ENCODE results near the gene NETO1. TPM values are rescaled to one million over a fixed set of nuclear protein-coding genes. Genes with fewer than 3 reads are reported as not detected.

The NETO1 gene
- total and polyA plus RNA-seq, 9 donors: 0.08 to 0.56 (median 0.19) TPM; not detected in 5

DNA sequence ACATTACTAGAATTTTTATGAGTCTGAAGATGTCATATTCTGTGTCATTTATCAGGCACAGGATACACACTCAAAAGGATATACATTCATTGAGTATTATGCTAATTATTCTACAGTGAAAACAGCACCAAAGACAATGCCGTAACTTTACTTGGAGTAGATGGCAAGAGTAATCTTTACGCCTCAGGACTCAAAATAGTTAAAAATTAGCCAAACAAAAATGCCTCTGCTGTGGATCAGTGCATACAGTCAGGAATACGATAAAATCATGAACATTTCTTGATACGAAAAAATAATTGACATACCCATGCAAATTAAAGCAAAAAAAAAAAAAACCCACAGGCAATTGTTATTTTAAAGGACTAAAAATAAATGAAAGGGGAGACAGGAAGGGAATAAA lies 129.7 kb downstream of the NETO1 start:
- no peak overlapping the region for H3K4me3 ChIP-seq (ENCODE audit: low read length)
- no peak for DNase-seq
- H3K9me3 ChIP-seq (replicated peaks; ENCODE audit: control insufficient read depth, low read depth, low read length): no peaks in the 10 kb centered on the region
- no CpG with 5 or more reads among the region's 4 CpGs for WGBS (ENCODE audit: insufficient coverage)
- no peak overlapping the region for H3K27ac ChIP-seq (ENCODE audit: low read length)
- no peaks in the 10 kb centered on the region for H3K4me1 ChIP-seq (ENCODE audit: control insufficient read depth, insufficient read depth, low read length)
- H3K27me3 ChIP-seq (ENCODE audit: control insufficient read depth, insufficient read depth, low read length): no peaks in the 10 kb centered on the region
- no peaks in the 10 kb centered on the region for H3K36me3 ChIP-seq (ENCODE audit: control insufficient read depth, insufficient read depth, low read length)

DNA sequence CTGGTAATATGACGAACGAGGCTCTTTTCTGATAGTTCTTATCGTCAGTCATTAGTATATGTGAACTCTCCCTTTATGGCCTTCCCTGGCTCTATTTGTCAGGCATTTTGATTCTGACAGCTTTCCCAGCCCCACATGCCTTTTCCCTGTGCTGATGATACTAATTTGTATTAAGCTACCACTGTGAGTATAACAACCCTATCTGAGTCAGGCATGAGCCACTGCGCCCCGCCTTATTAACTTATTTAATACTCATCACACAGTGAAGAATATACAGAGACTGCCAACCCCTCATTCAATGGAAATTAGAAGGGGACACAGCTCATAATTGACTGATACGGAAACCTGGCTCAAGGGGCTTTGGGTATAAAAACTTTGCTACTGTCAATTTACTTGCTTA lies 140.0 kb downstream of the NETO1 start:
- H3K27me3 ChIP-seq (ENCODE audit: control insufficient read depth, insufficient read depth, low read length): no peaks in the 10 kb centered on the region
- no peak for DNase-seq
- no CpG with 5 or more reads among the region's 6 CpGs for WGBS (ENCODE audit: insufficient coverage)
- no peaks in the 10 kb centered on the region for H3K9me3 ChIP-seq (replicated peaks; ENCODE audit: control insufficient read depth, low read depth, low read length)
- H3K4me1 ChIP-seq (ENCODE audit: control insufficient read depth, insufficient read depth, low read length): no peaks in the 10 kb centered on the region
- no peak overlapping the region for H3K27ac ChIP-seq (ENCODE audit: low read length)
- H3K36me3 ChIP-seq (ENCODE audit: control insufficient read depth, insufficient read depth, low read length): no peaks in the 10 kb centered on the region
- no peak overlapping the region for H3K4me3 ChIP-seq (ENCODE audit: low read length)

DNA sequence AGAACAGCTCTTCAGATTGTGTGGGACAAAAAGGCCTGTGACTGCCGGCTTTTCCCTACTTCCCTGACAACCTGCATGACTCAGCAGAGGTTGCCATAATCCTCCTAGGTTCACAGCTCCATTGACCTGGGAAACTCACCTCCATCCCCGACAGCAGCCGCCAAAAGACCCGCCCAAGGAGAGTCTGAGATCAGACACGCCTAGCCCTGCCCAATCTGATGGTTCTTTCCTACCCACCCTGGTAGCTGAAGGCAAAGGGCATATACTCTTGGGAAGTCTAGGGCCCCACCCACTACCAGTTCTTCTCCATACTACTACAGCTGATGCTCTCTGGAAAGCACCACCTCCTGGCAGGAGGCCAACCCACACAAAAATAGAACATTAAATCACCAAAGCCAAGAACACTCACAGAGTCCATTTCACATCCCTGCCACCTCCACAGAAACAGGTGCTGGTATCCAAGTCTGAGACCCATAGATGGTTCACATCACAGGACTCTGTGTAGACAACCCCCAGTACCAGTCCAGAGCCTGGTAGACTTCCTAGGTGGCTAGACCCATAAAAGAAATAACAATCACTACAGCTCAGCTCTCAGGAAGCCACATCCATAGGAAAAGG lies 140.6 kb downstream of the NETO1 start:
- Histone ChIP-seq H3K9me3 (replicated peaks; ENCODE audit: control insufficient read depth, low read depth, low read length) (no peaks in the 10 kb centered on the region), H3K36me3 (ENCODE audit: control insufficient read depth, insufficient read depth, low read length) (no peaks in the 10 kb centered on the region), H3K4me3 (ENCODE audit: low read length) (no peak overlapping the region), H3K4me1 (ENCODE audit: control insufficient read depth, insufficient read depth, low read length) (no peaks in the 10 kb centered on the region), H3K27me3 (ENCODE audit: control insufficient read depth, insufficient read depth, low read length) (no peaks in the 10 kb centered on the region), H3K27ac (ENCODE audit: low read length) (no peak overlapping the region)
- 80% methylated on average over 5 of the region's 5 CpGs for WGBS (ENCODE audit: insufficient coverage)
- peak; percentile 9 for DNase-seq

DNA sequence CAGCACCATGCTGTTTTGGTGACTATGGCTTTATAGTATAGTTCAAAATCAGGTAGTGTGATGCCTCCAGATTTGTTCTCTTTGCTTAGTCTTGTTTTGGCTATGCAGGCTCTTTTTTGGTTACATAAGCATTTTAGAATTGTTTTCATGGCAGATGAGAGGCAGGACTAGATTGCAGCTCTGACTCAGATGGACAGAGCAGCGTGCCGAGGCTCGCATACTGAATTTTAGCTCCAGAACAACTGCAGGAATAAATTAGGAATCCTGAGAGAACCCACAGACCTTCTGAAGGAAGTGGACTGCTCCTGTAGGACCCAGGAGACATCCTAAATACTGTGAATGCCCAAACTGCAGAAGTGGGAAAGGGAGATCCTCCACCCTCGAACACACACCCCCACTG lies 141.6 kb downstream of the NETO1 start:
- H3K36me3 ChIP-seq (ENCODE audit: control insufficient read depth, insufficient read depth, low read length): no peaks in the 10 kb centered on the region
- DNase-seq: no peak
- H3K4me3 ChIP-seq (ENCODE audit: low read length): no peak overlapping the region
- 100% methylated on average over 1 of the region's 4 CpGs for WGBS (ENCODE audit: insufficient coverage)
- no peaks in the 10 kb centered on the region for H3K9me3 ChIP-seq (replicated peaks; ENCODE audit: control insufficient read depth, low read depth, low read length)
- H3K27ac ChIP-seq (ENCODE audit: low read length): no peak overlapping the region
- H3K27me3 ChIP-seq (ENCODE audit: control insufficient read depth, insufficient read depth, low read length): no peaks in the 10 kb centered on the region
- no peaks in the 10 kb centered on the region for H3K4me1 ChIP-seq (ENCODE audit: control insufficient read depth, insufficient read depth, low read length)

DNA sequence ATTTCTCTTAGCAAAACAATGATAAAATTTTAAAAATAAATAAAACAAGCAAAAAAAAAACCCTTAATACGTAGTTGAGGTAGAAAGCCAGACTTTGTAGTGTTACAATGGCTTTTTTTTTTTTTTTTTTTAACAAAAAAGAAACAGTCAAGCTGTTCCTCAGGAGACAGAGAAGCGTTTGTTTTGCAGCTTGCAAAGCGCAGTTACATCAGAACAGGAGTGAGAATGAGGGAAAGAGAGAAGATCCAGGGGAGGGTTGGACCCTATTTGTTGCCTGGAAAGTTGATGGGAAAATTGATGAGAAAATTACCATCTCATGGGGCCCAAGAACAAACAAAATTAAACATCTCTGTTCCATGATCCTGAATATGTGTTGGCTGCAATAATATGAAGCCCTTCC lies 146.5 kb downstream of the NETO1 start:
- H3K27ac ChIP-seq (ENCODE audit: low read length): no peak overlapping the region

DNA sequence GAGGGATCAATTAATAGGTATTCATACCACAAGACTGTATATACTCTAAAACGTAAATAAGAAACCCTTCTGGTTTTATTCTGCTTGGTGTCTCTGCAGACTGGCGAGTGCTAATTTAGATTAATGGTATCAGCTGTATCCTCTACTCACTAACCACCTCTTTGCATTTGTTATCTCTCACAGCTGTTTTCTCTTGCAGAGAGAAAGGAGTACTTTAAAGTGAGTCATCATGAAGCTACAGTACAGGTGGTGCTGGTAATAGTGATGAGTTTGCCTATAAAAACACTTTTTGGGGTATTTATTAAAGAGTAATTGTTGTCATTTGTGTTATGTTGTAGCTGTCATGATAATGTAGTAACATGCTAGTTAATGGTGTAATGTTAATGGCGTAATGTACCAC lies 147.7 kb downstream of the NETO1 start:
- no peak overlapping the region for H3K4me3 ChIP-seq (ENCODE audit: low read length)
- H3K36me3 ChIP-seq (ENCODE audit: control insufficient read depth, insufficient read depth, low read length): no peaks in the 10 kb centered on the region
- no peaks in the 10 kb centered on the region for H3K4me1 ChIP-seq (ENCODE audit: control insufficient read depth, insufficient read depth, low read length)
- H3K27me3 ChIP-seq (ENCODE audit: control insufficient read depth, insufficient read depth, low read length): no peaks in the 10 kb centered on the region
- H3K27ac ChIP-seq (ENCODE audit: low read length): no peak overlapping the region
- no CpG with 5 or more reads among the region's 3 CpGs for WGBS (ENCODE audit: insufficient coverage)
- H3K9me3 ChIP-seq (replicated peaks; ENCODE audit: control insufficient read depth, low read depth, low read length): no peaks in the 10 kb centered on the region
- DNase-seq: no peak

More for the DNA sequence above, 146.5 kb downstream of the NETO1 start:
- Histone ChIP-seq H3K9me3 (replicated peaks; ENCODE audit: control insufficient read depth, low read depth, low read length) (no peaks in the 10 kb centered on the region), H3K4me1 (ENCODE audit: control insufficient read depth, insufficient read depth, low read length) (no peaks in the 10 kb centered on the region), H3K27me3 (ENCODE audit: control insufficient read depth, insufficient read depth, low read length) (no peaks in the 10 kb centered on the region), H3K36me3 (ENCODE audit: control insufficient read depth, insufficient read depth, low read length) (no peaks in the 10 kb centered on the region), H3K4me3 (ENCODE audit: low read length) (no peak overlapping the region)
- no peak for DNase-seq
- no CpG with 5 or more reads among the region's 3 CpGs for WGBS (ENCODE audit: insufficient coverage)

DNA sequence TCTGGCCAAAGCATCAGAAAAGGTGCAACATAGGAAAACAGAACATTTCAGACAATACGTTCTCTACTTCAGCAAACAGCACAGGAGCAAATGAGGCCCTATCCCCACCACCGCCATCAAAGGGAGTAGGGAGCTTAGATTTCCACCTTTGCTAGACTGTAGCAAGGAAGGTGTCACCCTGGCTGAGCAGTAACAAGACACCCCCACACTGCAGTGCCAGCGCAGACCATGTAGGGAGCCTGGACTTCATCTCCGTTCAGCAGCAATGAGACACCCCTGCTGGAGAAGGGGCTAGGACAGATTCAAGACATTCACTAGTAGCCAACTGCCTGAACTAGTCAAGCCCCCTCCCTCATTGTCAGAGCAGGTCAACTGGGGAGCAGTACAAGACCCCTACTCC lies 163.6 kb downstream of the NETO1 start:
- no peak for DNase-seq
- Histone ChIP-seq H3K4me1 (ENCODE audit: control insufficient read depth, insufficient read depth, low read length) (peaks cover 4% of the 10 kb centered on the region), H3K9me3 (replicated peaks; ENCODE audit: control insufficient read depth, low read depth, low read length) (no peaks in the 10 kb centered on the region), H3K36me3 (ENCODE audit: control insufficient read depth, insufficient read depth, low read length) (no peaks in the 10 kb centered on the region), H3K27me3 (ENCODE audit: control insufficient read depth, insufficient read depth, low read length) (no peaks in the 10 kb centered on the region), H3K4me3 (ENCODE audit: low read length) (no peak overlapping the region), H3K27ac (ENCODE audit: low read length) (no peak overlapping the region)
- 74% methylated on average over 2 of the region's 4 CpGs for WGBS (ENCODE audit: insufficient coverage)

DNA sequence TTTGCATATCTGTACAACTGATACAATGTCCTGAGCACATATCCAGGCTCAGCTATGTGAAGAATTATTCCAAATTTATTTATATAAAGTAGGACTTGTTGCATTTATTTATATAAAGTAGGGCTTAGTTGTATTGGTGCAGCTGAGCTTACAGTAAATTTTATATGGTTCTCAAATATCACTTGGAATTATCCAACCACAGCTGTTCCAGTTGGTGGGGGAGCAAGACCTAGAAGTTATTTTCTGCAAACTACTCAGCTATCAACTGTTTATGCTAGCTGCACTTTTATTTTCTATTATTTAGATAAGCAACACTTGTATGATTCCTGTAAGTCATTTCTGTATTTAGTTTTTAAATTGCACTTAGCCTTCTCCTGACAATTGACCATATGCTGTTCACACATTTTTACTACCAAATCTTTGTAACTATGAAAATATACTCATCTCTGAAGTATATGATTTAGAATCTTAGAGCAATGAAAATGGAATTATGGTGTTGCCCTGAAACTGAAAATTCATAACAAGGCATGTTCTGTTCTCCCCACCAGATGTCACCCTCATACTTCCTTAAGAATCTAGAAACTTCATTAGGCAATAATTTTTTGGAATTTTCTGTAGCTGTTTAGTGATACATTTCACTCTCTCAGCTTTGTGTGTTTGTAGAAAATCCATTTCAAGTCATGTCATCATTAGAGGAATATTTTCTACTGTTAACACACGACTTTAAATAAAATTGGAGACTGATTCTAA lies 166.7 kb downstream of the NETO1 start:
- peaks cover 4% of the 10 kb centered on the region for H3K4me1 ChIP-seq (ENCODE audit: control insufficient read depth, insufficient read depth, low read length)
- no peaks in the 10 kb centered on the region for H3K9me3 ChIP-seq (replicated peaks; ENCODE audit: control insufficient read depth, low read depth, low read length)
- H3K27ac ChIP-seq (ENCODE audit: low read length): peak overlapping the region; percentile 35
- no peaks in the 10 kb centered on the region for H3K27me3 ChIP-seq (ENCODE audit: control insufficient read depth, insufficient read depth, low read length)
- WGBS (ENCODE audit: insufficient coverage): no CpG with 5 or more reads among the region's 1 CpG
- peak; percentile 22 for DNase-seq
- no peak overlapping the region for H3K4me3 ChIP-seq (ENCODE audit: low read length)
- H3K36me3 ChIP-seq (ENCODE audit: control insufficient read depth, insufficient read depth, low read length): no peaks in the 10 kb centered on the region

DNA sequence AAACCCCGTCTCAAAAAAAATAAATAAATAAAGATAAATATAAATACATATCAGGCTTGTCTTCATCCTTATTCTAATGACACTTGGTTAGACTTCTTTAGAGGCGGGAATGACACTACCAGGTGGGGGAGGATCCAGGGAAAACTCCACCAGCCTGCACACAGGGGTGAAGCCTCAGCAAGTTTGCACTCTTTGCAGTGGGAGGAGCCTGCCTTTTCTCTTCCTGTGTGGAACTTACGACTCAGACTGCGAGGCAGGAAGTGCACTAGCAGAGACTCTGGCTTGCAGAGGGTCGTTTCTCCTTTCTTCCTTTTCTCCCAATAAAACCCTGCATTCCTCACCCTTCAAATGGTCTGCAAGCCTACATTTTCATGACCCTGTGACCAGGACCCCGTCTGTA lies 170.1 kb downstream of the NETO1 start:
- no peak for DNase-seq
- 20% methylated on average over 1 of the region's 6 CpGs for WGBS (ENCODE audit: insufficient coverage)
- H3K27ac ChIP-seq (ENCODE audit: low read length): no peak overlapping the region
- H3K9me3 ChIP-seq (replicated peaks; ENCODE audit: control insufficient read depth, low read depth, low read length): no peaks in the 10 kb centered on the region
- peaks cover 4% of the 10 kb centered on the region for H3K4me1 ChIP-seq (ENCODE audit: control insufficient read depth, insufficient read depth, low read length)
- H3K27me3 ChIP-seq (ENCODE audit: control insufficient read depth, insufficient read depth, low read length): no peaks in the 10 kb centered on the region
- H3K4me3 ChIP-seq (ENCODE audit: low read length): no peak overlapping the region
- no peaks in the 10 kb centered on the region for H3K36me3 ChIP-seq (ENCODE audit: control insufficient read depth, insufficient read depth, low read length)

DNA sequence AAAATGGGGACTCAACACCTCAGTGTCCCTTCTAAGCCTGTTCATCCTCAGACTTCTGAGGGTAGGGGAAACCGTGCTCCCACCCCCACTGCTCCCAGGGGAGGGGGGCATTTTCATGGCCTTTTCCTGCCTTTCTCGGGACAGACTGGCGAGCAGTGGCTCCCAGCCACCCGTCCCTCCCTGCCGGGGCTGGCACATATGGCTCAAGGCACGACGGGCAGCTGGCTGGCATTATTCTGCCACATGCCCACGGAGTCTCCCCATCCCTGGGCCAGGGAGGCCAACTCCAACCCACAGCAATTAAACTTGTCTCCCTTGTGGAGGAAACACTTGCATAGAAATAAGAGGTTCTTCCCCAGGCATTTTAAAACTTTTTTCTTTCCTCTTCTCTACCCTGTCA lies 175.2 kb downstream of the NETO1 start:
- H3K9me3 ChIP-seq (replicated peaks; ENCODE audit: control insufficient read depth, low read depth, low read length): no peaks in the 10 kb centered on the region
- H3K27ac ChIP-seq (ENCODE audit: low read length): no peak overlapping the region
- no peaks in the 10 kb centered on the region for H3K27me3 ChIP-seq (ENCODE audit: control insufficient read depth, insufficient read depth, low read length)
- H3K4me1 ChIP-seq (ENCODE audit: control insufficient read depth, insufficient read depth, low read length): peaks cover 6% of the 10 kb centered on the region
- no peaks in the 10 kb centered on the region for H3K36me3 ChIP-seq (ENCODE audit: control insufficient read depth, insufficient read depth, low read length)
- H3K4me3 ChIP-seq (ENCODE audit: low read length): no peak overlapping the region
- DNase-seq: no peak
- 24% methylated on average over 6 of the region's 8 CpGs for WGBS (ENCODE audit: insufficient coverage)
